ENCODE data around the gene CCDC88C. TPM values are rescaled to one million over a fixed set of nuclear protein-coding genes. Genes with fewer than 3 reads are reported as not detected.

Gene CCDC88C
- total RNA-seq, 2 experiments from 2014 or later = 137 to 253 TPM

GRCh38 chr14:91464615-91465205 is 47.1 kb upstream of the CCDC88C start:
- Histone ChIP-seq H3K36me3 (ENCODE audit: insufficient read depth, low read length) (peaks cover 100% of the 10 kb centered on the region), H3K4me1 (ENCODE audit: insufficient read depth, low read length, poor library complexity, severe bottlenecking) (no peaks in the 10 kb centered on the region), H3K4me3 (ENCODE audit: low read depth, low read length, poor library complexity, severe bottlenecking) (no peak overlapping the region), H2AFZ (ENCODE audit: low read length) (no peak overlapping the region), H3K27ac (ENCODE audit: low read depth, low read length, poor library complexity, severe bottlenecking) (no peak overlapping the region), H3K9me2 (ENCODE audit: insufficient read depth, low read length) (no peaks in the 10 kb centered on the region), H3K79me2 (ENCODE audit: insufficient read depth, low read depth, low read length) (peaks cover 20% of the 10 kb centered on the region; the same call in 1 of the 2 replicates), H4K20me1 (ENCODE audit: insufficient read depth, low read length) (peaks cover 3% of the 10 kb centered on the region; the same call in 1 of the 2 replicates), H3K9me3 (ENCODE audit: low read length) (no peaks in the 10 kb centered on the region), H3K4me2 (ENCODE audit: low read length) (no peak overlapping the region)
- ChIA-PET CTCF (ENCODE audit: unreplicated experiment) (interaction anchor here (0.6 kb wide), 1 partner anchor 381 kb away, joined by 3 read pairs; no protein-coding TSS in a partner anchor), POLR2A (interaction anchor here (0.6 to 0.7 kb wide), 2 partner anchors 11 to 38 kb away, joined by 3 read pairs; no protein-coding TSS in a partner anchor)
- intact Hi-C loops (cut with micrococcal nuclease; ENCODE audit: unreplicated experiment) = no loop called here
- no TSS peak for BruUV-seq (replicated peaks)
- no peak for TF ChIP-seq EZH2phosphoT487 (IDR thresholded peaks at IDR 0.05; ENCODE audit: borderline replicate concordance, low read depth, low read length)
- TF ChIP-seq, protein P1, sequence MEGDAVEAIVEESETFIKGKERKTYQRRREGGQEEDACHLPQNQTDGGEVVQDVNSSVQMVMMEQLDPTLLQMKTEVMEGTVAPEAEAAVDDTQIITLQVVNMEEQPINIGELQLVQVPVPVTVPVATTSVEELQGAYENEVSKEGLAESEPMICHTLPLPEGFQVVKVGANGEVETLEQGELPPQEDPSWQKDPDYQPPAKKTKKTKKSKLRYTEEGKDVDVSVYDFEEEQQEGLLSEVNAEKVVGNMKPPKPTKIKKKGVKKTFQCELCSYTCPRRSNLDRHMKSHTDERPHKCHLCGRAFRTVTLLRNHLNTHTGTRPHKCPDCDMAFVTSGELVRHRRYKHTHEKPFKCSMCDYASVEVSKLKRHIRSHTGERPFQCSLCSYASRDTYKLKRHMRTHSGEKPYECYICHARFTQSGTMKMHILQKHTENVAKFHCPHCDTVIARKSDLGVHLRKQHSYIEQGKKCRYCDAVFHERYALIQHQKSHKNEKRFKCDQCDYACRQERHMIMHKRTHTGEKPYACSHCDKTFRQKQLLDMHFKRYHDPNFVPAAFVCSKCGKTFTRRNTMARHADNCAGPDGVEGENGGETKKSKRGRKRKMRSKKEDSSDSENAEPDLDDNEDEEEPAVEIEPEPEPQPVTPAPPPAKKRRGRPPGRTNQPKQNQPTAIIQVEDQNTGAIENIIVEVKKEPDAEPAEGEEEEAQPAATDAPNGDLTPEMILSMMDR (conservative IDR thresholded peaks at IDR 0.05; ENCODE audit: low read length) = no peak
- no peak for DNase-seq (ENCODE audit: low spot score)

- no peaks in the 10 kb centered on the region for H3K4me1 ChIP-seq (ENCODE audit: insufficient read depth, low read length, poor library complexity, severe bottlenecking)
- H3K79me2 ChIP-seq (ENCODE audit: insufficient read depth, low read depth, low read length) = no peaks in the 10 kb centered on the region; the same call in 1 of the 2 replicates
- H3K36me3 ChIP-seq (ENCODE audit: insufficient read depth, low read length) = peaks cover 99% of the 10 kb centered on the region
- no peaks in the 10 kb centered on the region for H3K9me3 ChIP-seq (ENCODE audit: low read length)
- H3K27ac ChIP-seq (ENCODE audit: low read depth, low read length, poor library complexity, severe bottlenecking) = no peak overlapping the region
- TF ChIP-seq, protein P1 (conservative IDR thresholded peaks at IDR 0.05; ENCODE audit: low read length) = no peak
- no peak for TF ChIP-seq EZH2phosphoT487 (IDR thresholded peaks at IDR 0.05; ENCODE audit: borderline replicate concordance, low read depth, low read length)
- CTCF ChIA-PET (ENCODE audit: unreplicated experiment) = no interaction called here
- POLR2A ChIA-PET = no interaction called here
- H3K4me2 ChIP-seq (ENCODE audit: low read length) = no peak overlapping the region
- H2AFZ ChIP-seq (ENCODE audit: low read length) = no peak overlapping the region
- H3K4me3 ChIP-seq (ENCODE audit: low read depth, low read length, poor library complexity, severe bottlenecking) = no peak overlapping the region
- no peaks in the 10 kb centered on the region for H3K9me2 ChIP-seq (ENCODE audit: insufficient read depth, low read length)
- DNase-seq (ENCODE audit: low spot score) = no peak
- intact Hi-C loops (cut with micrococcal nuclease; ENCODE audit: unreplicated experiment) = no loop called here
- no peaks in the 10 kb centered on the region for H4K20me1 ChIP-seq (ENCODE audit: insufficient read depth, low read length)
- no TSS peak for BruUV-seq (replicated peaks)
These were observed 41.0 kb upstream of the CCDC88C start for GRCh38 chr14:91458612-91459011.

DNA sequence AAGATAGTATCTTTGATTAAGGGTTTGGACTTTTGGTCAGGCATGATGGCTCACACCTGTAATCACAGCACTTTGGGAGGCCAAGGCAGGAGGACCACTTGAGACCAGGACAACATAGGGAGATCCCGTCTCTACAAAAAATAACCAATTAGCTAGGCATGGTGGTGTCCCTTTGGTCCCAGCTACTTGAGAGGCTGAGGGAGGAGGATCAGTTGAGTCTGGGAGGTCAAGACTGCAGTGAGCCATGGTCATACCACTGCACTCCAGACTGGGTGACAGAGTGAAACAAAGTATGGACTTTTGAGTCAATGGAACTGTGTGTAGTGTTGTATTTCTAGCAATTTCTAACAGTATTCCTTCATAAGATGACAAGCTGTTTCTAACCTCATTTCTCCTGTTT is 38.7 kb upstream of the CCDC88C start:
- no peak for DNase-seq (ENCODE audit: low spot score)
- no TSS peak for BruUV-seq (replicated peaks)
- no peaks in the 10 kb centered on the region for H4K20me1 ChIP-seq (ENCODE audit: insufficient read depth, low read length)
- no peaks in the 10 kb centered on the region for H3K9me3 ChIP-seq (ENCODE audit: low read length)
- no peak for TF ChIP-seq EZH2phosphoT487 (IDR thresholded peaks at IDR 0.05; ENCODE audit: borderline replicate concordance, low read depth, low read length)
- TF ChIP-seq, protein P1 (conservative IDR thresholded peaks at IDR 0.05; ENCODE audit: low read length) = no peak
- no peak overlapping the region for H2AFZ ChIP-seq (ENCODE audit: low read length)
- H3K4me2 ChIP-seq (ENCODE audit: low read length) = no peak overlapping the region
- intact Hi-C loops (cut with micrococcal nuclease; ENCODE audit: unreplicated experiment) = no loop called here
- no peaks in the 10 kb centered on the region; the same call in 1 of the 2 replicates for H3K79me2 ChIP-seq (ENCODE audit: insufficient read depth, low read depth, low read length)
- H3K27ac ChIP-seq (ENCODE audit: low read depth, low read length, poor library complexity, severe bottlenecking) = no peak overlapping the region
- CTCF ChIA-PET (ENCODE audit: unreplicated experiment) = no interaction called here
- H3K4me3 ChIP-seq (ENCODE audit: low read depth, low read length, poor library complexity, severe bottlenecking) = no peak overlapping the region
- peaks cover 84% of the 10 kb centered on the region for H3K36me3 ChIP-seq (ENCODE audit: insufficient read depth, low read length)
- no peaks in the 10 kb centered on the region for H3K4me1 ChIP-seq (ENCODE audit: insufficient read depth, low read length, poor library complexity, severe bottlenecking)
- no peaks in the 10 kb centered on the region for H3K9me2 ChIP-seq (ENCODE audit: insufficient read depth, low read length)
- POLR2A ChIA-PET = interaction anchor here (0.6 kb wide), 1 partner anchor 100 kb away, joined by 3 read pairs; no protein-coding TSS in a partner anchor

Data from OCI-LY7 (cell line).